Right lobe of liver (tissue), 6 donors: Measurements from ENCODE around the gene GIN1. TPM values are rescaled to one million over a fixed set of nuclear protein-coding genes. Genes with fewer than 3 reads are reported as not detected.
"Not testable (repeated sequence)": the region's sequence is repeated elsewhere in the genome, so short reads cannot be mapped to it uniquely, and the experiment has no call there.

Experiments used
- ATAC-seq, 4 donors: fragments of 200-7000 bp; cut with Tn5 transposase; one replicate each; pipeline ENCODE4 v1.9.1; 2020; ENCODE audit warnings: mild to moderate bottlenecking in 4 of 4, moderate library complexity in 4 of 4
- DNase-seq, 3 donors: peaks; one replicate each; pipeline ENCODE4 v3.0.0-alpha.2; 2020
- H3K27ac ChIP-seq, 3 donors: fragments of 200-600 bp; one replicate each; pipeline ENCODE4 v1.8.0; 2022
- H3K27me3 ChIP-seq, 2 donors: fragments of 200-600 bp; one replicate each; pipeline ENCODE4 v1.8.0; 2022
- H3K36me3 ChIP-seq, 4 donors: fragments of 200-600 bp; sonication (generic) in 1 of 4; one replicate each; pipeline versions ENCODE4 v1.5.1 to v1.8.0; 2017 to 2022; ENCODE audit warnings: control low read depth in 1 of 4
- H3K4me1 ChIP-seq, 4 donors: fragments of 200-600 bp; sonication (generic) in 1 of 4; one replicate each; pipeline versions ENCODE4 v1.5.1 to v1.8.0; 2017 to 2022; ENCODE audit warnings: control low read depth in 1 of 4
- H3K4me3 ChIP-seq, 3 donors: fragments of 200-600 bp; one replicate each; pipeline ENCODE4 v1.8.0; 2022
- H3K9me3 ChIP-seq, 4 donors: fragments of 200-600 bp; sonication (generic) in 1 of 4; one replicate each; pipeline versions ENCODE4 v1.5.1 to v1.8.0; 2017 to 2022; ENCODE audit warnings: control low read depth in 1 of 4
- POLR2A ChIP-seq: fragments of 450-650 bp; IDR thresholded peaks from one replicate; pipeline ENCODE4 v1.6.1; 2017; ENCODE audit warnings: antibody characterized with exemption, mild to moderate bottlenecking
- WGBS: methylation state at CpG from one replicate; pipeline ENCODE4 v1.1.6; 2018; ENCODE audit warnings: low coverage, low lambda C conversion rate; ENCODE audit not compliant: insufficient coverage; ENCODE audit errors: missing lambda C conversion rate; 5-methylcytosine and 5-hydroxymethylcytosine counted together
- intact Hi-C, 2 donors: fragments of 100-400 bp; cut with DNase I; formaldehyde crosslinking; loops; one replicate each; pipeline versions ENCODE4 v1.11.2 to v1.14.1; 2022
- total RNA-seq, 6 experiments: library from RNA; depleted of rRNA in 2 of 6; stranded (reverse); fragments of >200 nt in 2 of 6; fragmentation: NEBNext Ultra II Directional in 3 of 6; extraction: Animal tissue kit (Norgen Biotek cat#: 25700) in 3 of 6; gene quantifications; one replicate each; pipeline versions ENCODE4 v1.1.0 to v1.2.4, GENCODE V29; 2016 to 2023
- TF ChIP-seq, protein P1 (sequence below), 4 donors: fragments of 200-600 bp in 3 of 4; fragments of 450-650 bp in 1 of 4; IDR thresholded peaks; one replicate each; pipeline versions ENCODE4 v1.5.1 to v1.8.0; 2016 to 2022; ENCODE audit warnings: antibody characterized with exemption in 4 of 4, mild to moderate bottlenecking in 2 of 4
- donor health status: DM: no; HTN: yes; CAD: no.
- donor health status: DM: no; HTN: no; CAD: no.
- donor health status: DM: no; HTN: no; CAD: no.
- donor health status: DM: no; HTN: yes; CAD: no.
- donor health status: DM: no; HTN: yes; CAD: no.

Gene GIN1
- total RNA-seq, 6 experiments from 2014 or later = 3.7 to 5.7 (median 4.6) TPM

- no peaks in the 10 kb centered on the region for H3K9me3 ChIP-seq
- H3K27me3 ChIP-seq = no peaks in the 10 kb centered on the region
- no peaks in the 10 kb centered on the region for H3K4me1 ChIP-seq
- no peaks in the 10 kb centered on the region for H3K36me3 ChIP-seq
- intact Hi-C loops = no loop called here
- no peak overlapping the region for H3K27ac ChIP-seq
- DNase-seq (no peak), ATAC-seq (no peak)
- H3K4me3 ChIP-seq = no peak overlapping the region
- TF ChIP-seq POLR2A = no peak
- TF ChIP-seq, protein P1, sequence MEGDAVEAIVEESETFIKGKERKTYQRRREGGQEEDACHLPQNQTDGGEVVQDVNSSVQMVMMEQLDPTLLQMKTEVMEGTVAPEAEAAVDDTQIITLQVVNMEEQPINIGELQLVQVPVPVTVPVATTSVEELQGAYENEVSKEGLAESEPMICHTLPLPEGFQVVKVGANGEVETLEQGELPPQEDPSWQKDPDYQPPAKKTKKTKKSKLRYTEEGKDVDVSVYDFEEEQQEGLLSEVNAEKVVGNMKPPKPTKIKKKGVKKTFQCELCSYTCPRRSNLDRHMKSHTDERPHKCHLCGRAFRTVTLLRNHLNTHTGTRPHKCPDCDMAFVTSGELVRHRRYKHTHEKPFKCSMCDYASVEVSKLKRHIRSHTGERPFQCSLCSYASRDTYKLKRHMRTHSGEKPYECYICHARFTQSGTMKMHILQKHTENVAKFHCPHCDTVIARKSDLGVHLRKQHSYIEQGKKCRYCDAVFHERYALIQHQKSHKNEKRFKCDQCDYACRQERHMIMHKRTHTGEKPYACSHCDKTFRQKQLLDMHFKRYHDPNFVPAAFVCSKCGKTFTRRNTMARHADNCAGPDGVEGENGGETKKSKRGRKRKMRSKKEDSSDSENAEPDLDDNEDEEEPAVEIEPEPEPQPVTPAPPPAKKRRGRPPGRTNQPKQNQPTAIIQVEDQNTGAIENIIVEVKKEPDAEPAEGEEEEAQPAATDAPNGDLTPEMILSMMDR (IDR thresholded peaks at IDR 0.05) = no peak
- WGBS = 56% methylated on average over 1 of the region's 1 CpG
Observed at GRCh38 chr5:103066326-103066725, 53.6 kb downstream of the GIN1 start.

DNA sequence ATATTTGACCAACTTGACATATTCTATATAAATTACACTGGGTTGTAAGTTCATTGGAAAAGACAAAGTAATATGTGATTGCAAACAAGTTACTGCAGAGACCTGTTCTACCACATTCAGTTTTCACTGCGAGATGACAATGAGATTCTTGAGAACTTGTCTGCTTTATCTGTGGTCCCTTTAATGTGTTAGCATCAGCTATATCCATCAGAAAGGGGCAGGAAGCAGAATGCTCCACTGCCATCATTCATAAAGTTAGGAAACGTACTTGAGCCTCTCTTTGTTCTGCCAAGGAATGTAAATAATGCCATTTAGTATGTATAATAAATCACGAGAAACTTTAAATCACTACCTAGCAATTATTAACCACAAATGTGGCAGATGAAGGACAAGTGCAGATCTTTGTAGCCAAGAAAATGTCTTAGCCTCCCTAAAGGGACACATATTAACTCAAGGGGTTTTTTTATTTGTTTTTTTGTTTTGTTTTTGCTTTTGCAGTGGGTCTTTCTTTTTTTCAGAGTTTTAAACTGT, 59.4 kb downstream of the GIN1 start:
- no peaks in the 10 kb centered on the region for H3K36me3 ChIP-seq
- DNase-seq (no peak), ATAC-seq (no peak)
- no peak overlapping the region for H3K4me3 ChIP-seq
- H3K27ac ChIP-seq = no peak overlapping the region
- WGBS = 34% methylated on average over 3 of the region's 3 CpGs
- TF ChIP-seq, protein P1 (IDR thresholded peaks at IDR 0.05) = no peak
- no peak for TF ChIP-seq POLR2A
- no peaks in the 10 kb centered on the region for H3K4me1 ChIP-seq
- H3K27me3 ChIP-seq = no peaks in the 10 kb centered on the region
- intact Hi-C loops = no loop called here
- no peaks in the 10 kb centered on the region for H3K9me3 ChIP-seq

- Histone ChIP-seq H3K9me3 (no peaks in the 10 kb centered on the region), H3K4me1 (no peaks in the 10 kb centered on the region), H3K27ac (no peak overlapping the region), H3K4me3 (no peak overlapping the region), H3K27me3 (no peaks in the 10 kb centered on the region), H3K36me3 (no peaks in the 10 kb centered on the region)
- no peak for DNase-seq
- no peak for TF ChIP-seq POLR2A
- TF ChIP-seq, protein P1 (IDR thresholded peaks at IDR 0.05) = no peak
- no peak for ATAC-seq
- intact Hi-C loops = no loop called here
- WGBS = 51% methylated on average over 3 of the region's 3 CpGs
Observed at GRCh38 chr5:103059525-103059924, 60.4 kb downstream of the GIN1 start.

GRCh38 chr5:103057208-103058130, 62.5 kb downstream of the GIN1 start:
- ATAC-seq = no peak
- DNase-seq = no peak
- intact Hi-C loops = no loop called here
- Histone ChIP-seq H3K27me3 (no peaks in the 10 kb centered on the region), H3K4me1 (no peaks in the 10 kb centered on the region), H3K4me3 (no peak overlapping the region), H3K27ac (no peak overlapping the region), H3K9me3 (no peaks in the 10 kb centered on the region), H3K36me3 (no peaks in the 10 kb centered on the region)
- WGBS = 58% methylated on average over 5 of the region's 7 CpGs
- TF ChIP-seq POLR2A = no peak
- TF ChIP-seq, protein P1 (IDR thresholded peaks at IDR 0.05) = no peak

DNA sequence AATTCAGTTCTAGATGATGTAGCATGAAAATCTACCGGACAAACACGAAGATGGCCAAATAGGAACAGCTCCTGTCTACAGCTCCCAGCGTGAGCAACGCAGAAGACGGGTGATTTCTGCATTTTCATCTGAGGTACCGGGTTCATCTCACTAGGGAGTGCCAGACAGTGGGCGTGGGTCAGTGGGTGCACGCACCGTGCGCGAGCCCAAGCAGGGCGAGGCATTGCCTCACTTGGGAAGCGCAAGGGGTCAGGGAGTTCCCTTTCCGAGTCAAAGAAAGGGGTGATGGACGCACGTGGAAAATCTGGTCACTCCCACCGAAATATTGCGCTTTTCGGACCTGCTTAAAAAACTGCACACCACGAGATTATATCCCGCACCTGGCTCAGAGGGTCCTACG, 73.2 kb downstream of the GIN1 start:
- 94% methylated on average over 16 of the region's 22 CpGs for WGBS
- H3K9me3 ChIP-seq, ATAC-seq, intact Hi-C loops, H3K4me3 ChIP-seq, H3K27me3 ChIP-seq, DNase-seq, H3K36me3 ChIP-seq, H3K27ac ChIP-seq, H3K4me1 ChIP-seq: not testable (repeated sequence)
